IPS-18a (cell line): ENCODE results near the gene FAM131B.

Source experiments
- H3K27ac ChIP-seq: one replicate; pipeline ENCODE4 v1.5.1; 2013; ENCODE audit warnings: low read length
- H3K27me3 ChIP-seq: one replicate; pipeline ENCODE4 v1.6.1; 2013; ENCODE audit warnings: mild to moderate bottlenecking, low read length; ENCODE audit not compliant: control insufficient read depth, insufficient read depth
- H3K36me3 ChIP-seq: one replicate; pipeline ENCODE4 v1.6.1; 2013; ENCODE audit warnings: low read depth, low read length; ENCODE audit not compliant: control insufficient read depth
- H3K4me1 ChIP-seq: one replicate; pipeline ENCODE4 v1.6.1; 2013; ENCODE audit warnings: low read depth, low read length; ENCODE audit not compliant: control insufficient read depth
- H3K4me3 ChIP-seq: one replicate; pipeline ENCODE4 v1.5.1; 2013; ENCODE audit warnings: low read length
- H3K9ac ChIP-seq: one replicate; pipeline ENCODE4 v1.6.1; 2013; ENCODE audit warnings: mild to moderate bottlenecking, low read length, moderate library complexity
- H3K9me3 ChIP-seq: one replicate; pipeline ENCODE4 v1.6.1; 2013; ENCODE audit warnings: low read depth, low read length; ENCODE audit not compliant: control insufficient read depth

The FAM131B gene

DNA sequence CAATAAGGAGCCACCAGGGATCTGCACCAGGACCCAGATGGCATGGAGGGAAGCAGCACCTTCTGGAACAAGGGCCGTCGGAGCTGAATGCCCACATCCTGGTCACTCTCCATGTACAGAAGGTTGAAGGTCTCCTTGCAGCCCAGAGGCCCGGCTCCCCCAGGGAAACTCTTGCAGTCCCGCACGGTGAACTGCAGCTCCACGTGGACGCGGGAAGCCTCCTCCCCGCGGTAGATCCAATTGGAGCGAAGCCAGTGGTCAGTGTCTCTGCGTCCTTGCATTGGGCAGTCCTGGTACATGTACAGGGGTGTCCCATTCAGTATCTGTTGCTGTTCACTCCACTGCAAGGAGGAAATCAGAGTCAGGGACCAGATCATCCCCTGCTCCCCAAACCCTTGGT is 38.8 kb upstream of the FAM131B start:
- no peaks in the 10 kb centered on the region for H3K27me3 ChIP-seq
- peaks cover 68% of the 10 kb centered on the region for H3K36me3 ChIP-seq

GRCh38 chr7:143399642-143400041 is 37.1 kb upstream of the FAM131B start:
- Histone ChIP-seq H3K9me3 (no peaks in the 10 kb centered on the region), H3K4me3 (no peak overlapping the region), H3K27me3 (no peaks in the 10 kb centered on the region), H3K9ac (no peak overlapping the region), H3K36me3 (peaks cover 79% of the 10 kb centered on the region), H3K4me1 (peaks cover 3% of the 10 kb centered on the region), H3K27ac (no peak overlapping the region)

More for the DNA sequence above, 38.8 kb upstream of the FAM131B start:
- no peaks in the 10 kb centered on the region for H3K9me3 ChIP-seq
- H3K4me1 ChIP-seq: peaks cover 17% of the 10 kb centered on the region
- no peak overlapping the region for H3K27ac ChIP-seq
- H3K9ac ChIP-seq: no peak overlapping the region
- H3K4me3 ChIP-seq: no peak overlapping the region

- Histone ChIP-seq H3K36me3 (peaks cover 83% of the 10 kb centered on the region), H3K27me3 (no peaks in the 10 kb centered on the region), H3K27ac (no peak overlapping the region), H3K4me3 (no peak overlapping the region), H3K9me3 (no peaks in the 10 kb centered on the region), H3K9ac (no peak overlapping the region), H3K4me1 (peaks cover 3% of the 10 kb centered on the region)
Observed at GRCh38 chr7:143399151-143399550, 36.6 kb upstream of the FAM131B start.

DNA sequence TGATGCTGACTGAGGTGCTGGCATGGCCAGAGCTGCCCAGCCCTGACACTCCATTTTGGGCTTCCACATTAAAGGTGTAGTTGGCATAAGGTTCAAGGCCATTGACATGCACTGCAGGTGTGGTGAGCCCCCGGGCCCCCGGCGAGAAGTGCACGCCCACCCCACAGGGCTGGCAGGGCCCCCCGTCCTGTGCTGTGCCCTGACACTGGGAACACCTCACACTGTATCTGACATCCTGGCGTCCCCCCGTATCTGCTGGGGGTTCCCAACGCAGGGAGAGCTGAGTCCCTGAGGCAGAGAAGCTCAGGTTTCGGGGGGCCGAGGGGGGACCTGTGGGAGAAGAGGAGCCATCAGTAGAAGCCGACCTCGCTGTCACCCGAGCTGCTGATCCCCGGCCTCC is 36.1 kb upstream of the FAM131B start:
- H3K4me3 ChIP-seq: no peak overlapping the region
- no peaks in the 10 kb centered on the region for H3K9me3 ChIP-seq
- H3K27ac ChIP-seq: no peak overlapping the region
- no peak overlapping the region for H3K9ac ChIP-seq
- H3K36me3 ChIP-seq: peaks cover 88% of the 10 kb centered on the region
- H3K4me1 ChIP-seq: peaks cover 2% of the 10 kb centered on the region
- H3K27me3 ChIP-seq: no peaks in the 10 kb centered on the region

GRCh38 chr7:143397710-143398530 is 35.4 kb upstream of the FAM131B start:
- no peak overlapping the region for H3K4me3 ChIP-seq
- no peaks in the 10 kb centered on the region for H3K9me3 ChIP-seq
- no peak overlapping the region for H3K27ac ChIP-seq
- no peaks in the 10 kb centered on the region for H3K4me1 ChIP-seq
- H3K27me3 ChIP-seq: no peaks in the 10 kb centered on the region
- no peak overlapping the region for H3K9ac ChIP-seq
- H3K36me3 ChIP-seq: peaks cover 94% of the 10 kb centered on the region

DNA sequence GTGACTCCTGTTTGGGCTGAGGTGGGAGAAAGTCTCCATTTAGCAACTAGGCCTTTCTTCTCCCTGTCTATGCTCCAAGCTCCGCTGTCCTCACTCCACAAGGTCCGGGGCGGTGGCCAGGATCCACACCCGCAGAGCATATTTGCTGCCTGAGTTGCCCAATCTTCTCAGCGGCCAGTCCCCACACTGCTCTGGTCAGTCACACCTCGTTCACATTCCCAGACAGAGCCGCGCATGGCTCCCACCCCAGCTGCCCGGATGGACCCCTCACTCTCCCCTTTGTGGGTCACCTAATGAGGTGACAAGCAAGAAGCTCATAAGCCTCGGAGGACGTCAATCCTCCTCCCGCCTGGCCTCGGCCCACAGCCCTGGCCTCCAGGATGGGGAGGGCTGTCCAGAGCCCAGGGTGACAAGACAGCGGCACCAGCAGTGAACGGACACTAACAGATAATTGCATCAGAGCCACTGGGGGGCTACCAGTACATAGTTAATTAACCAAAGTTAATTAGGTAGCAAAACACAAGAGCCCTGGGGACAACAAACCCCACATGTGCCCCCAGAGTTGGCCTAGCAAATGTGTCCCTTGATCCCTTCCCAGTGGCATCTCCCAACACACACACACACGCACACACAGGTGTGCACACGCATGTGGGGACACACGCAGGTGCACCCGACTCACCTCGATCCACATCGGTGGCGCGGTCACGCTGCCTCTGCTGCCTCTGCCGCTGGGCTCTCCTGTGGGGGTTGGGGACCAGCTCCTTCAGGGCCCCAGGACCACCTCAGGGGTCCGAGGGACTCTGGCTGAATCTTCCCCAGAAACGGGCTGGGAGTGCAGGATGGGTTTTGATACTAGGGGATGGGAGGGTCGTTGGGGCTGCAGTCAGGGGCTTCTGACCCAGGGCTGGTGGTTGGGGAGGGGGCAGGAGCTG is 34.4 kb upstream of the FAM131B start:
- no peak overlapping the region for H3K4me3 ChIP-seq
- no peak overlapping the region for H3K27ac ChIP-seq
- no peaks in the 10 kb centered on the region for H3K27me3 ChIP-seq
- H3K36me3 ChIP-seq: peaks cover 96% of the 10 kb centered on the region
- H3K9me3 ChIP-seq: no peaks in the 10 kb centered on the region
- H3K4me1 ChIP-seq: no peaks in the 10 kb centered on the region
- no peak overlapping the region for H3K9ac ChIP-seq

GRCh38 chr7:143396182-143396581 is 33.7 kb upstream of the FAM131B start:
- no peaks in the 10 kb centered on the region for H3K9me3 ChIP-seq
- H3K27me3 ChIP-seq: no peaks in the 10 kb centered on the region
- H3K4me1 ChIP-seq: no peaks in the 10 kb centered on the region
- H3K9ac ChIP-seq: no peak overlapping the region
- H3K27ac ChIP-seq: no peak overlapping the region
- H3K4me3 ChIP-seq: no peak overlapping the region
- peaks cover 97% of the 10 kb centered on the region for H3K36me3 ChIP-seq

DNA sequence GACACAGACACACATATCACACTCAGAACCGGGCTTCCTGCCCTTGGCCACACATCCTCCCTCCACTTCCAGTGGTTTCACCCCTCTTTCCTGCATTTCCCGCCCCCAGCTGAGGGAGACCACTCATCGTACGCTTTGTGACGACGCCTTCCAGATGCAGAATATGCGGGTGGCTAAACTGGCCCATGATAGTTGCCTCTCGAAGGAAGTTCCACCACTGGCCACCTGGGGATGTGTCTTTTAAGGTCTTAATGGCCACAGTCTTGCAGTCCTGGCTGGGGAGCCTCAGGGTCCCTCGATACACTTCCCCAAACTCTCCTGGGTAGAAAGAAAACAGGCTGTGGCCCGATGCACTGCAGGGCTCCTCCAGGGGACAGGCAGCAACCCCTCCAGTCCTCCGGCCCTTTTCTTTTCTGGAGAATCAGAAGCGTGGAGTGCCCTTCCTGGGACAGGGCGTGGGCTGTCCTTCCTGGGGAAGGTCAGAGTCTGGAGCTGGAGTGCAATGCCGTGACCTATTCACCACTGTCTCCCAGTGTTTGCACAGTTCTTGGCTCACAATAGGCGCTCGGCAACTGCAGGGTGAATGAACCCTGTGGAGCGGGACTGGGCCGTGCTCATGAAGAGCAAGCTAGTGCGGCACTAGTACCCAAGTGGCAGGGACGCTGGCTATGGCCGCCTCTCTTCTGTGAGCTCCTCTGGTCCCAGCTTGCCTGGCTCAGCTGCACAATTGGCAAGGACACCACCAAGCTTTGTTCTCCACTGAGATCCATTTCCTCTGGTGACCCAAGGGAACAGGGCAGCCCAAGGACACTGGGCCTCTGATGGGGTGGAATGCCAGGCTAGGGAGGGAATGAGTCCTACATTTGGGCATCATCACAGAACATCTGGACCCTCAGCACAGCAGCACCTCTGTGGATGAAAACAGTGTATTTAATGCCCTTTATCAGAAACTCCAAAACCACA is 33.0 kb upstream of the FAM131B start:
- H3K27me3 ChIP-seq: no peaks in the 10 kb centered on the region
- no peak overlapping the region for H3K27ac ChIP-seq
- no peaks in the 10 kb centered on the region for H3K4me1 ChIP-seq
- H3K9ac ChIP-seq: no peak overlapping the region
- no peaks in the 10 kb centered on the region for H3K9me3 ChIP-seq
- no peak overlapping the region for H3K4me3 ChIP-seq
- peaks cover 97% of the 10 kb centered on the region for H3K36me3 ChIP-seq

DNA sequence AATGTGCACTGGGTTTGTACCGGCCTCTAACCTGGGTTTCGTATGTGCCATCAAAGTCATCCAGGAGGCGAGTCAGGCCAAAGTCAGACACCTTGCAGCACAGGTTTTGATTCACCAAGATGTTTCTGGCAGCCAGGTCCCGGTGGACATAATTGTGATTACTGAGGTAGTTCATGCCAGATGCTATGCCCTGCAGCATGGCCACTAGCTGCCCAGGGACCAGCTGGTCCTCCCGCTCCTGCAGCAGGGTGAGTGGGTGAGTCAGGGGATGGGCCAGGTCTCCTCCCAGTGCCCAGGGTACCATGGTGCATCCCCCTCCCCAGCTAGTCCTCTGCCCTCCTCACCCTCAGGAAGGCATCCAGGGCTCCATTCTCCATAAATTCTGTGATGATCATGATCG is 32.3 kb upstream of the FAM131B start:
- Histone ChIP-seq H3K9me3 (no peaks in the 10 kb centered on the region), H3K36me3 (peaks cover 97% of the 10 kb centered on the region), H3K27me3 (no peaks in the 10 kb centered on the region), H3K4me1 (no peaks in the 10 kb centered on the region), H3K9ac (no peak overlapping the region), H3K4me3 (no peak overlapping the region), H3K27ac (no peak overlapping the region)

GRCh38 chr7:143394068-143394467 is 31.6 kb upstream of the FAM131B start:
- Histone ChIP-seq H3K36me3 (peaks cover 97% of the 10 kb centered on the region), H3K9me3 (no peaks in the 10 kb centered on the region), H3K4me1 (no peaks in the 10 kb centered on the region), H3K27me3 (no peaks in the 10 kb centered on the region), H3K27ac (no peak overlapping the region), H3K9ac (no peak overlapping the region), H3K4me3 (no peak overlapping the region)
